Liver (tissue), 9 donors: Measurements from ENCODE around the gene BSN. TPM values are rescaled to one million over a fixed set of nuclear protein-coding genes. Genes with fewer than 3 reads are reported as not detected.

ENCODE experiments used
- DNase-seq: peaks from one replicate; pipeline ENCODE4 v3.0.0-alpha.2; 2017; ENCODE audit warnings: low spot score
- H3K27ac ChIP-seq, 2 donors: one replicate each; pipeline ENCODE4 v1.7.0; 2013; ENCODE audit warnings: inconsistent platforms in 2 of 2, low read length in 2 of 2, control low read depth in 1 of 2, low read depth in 1 of 2, mild to moderate bottlenecking in 1 of 2
- H3K27me3 ChIP-seq, 4 donors: one replicate each; pipeline versions ENCODE4 v1.6.1 to v1.7.0; 2013; ENCODE audit warnings: low read length in 3 of 4, inconsistent platforms in 1 of 4, mild to moderate bottlenecking in 1 of 4, moderate library complexity in 1 of 4; ENCODE audit not compliant: control insufficient read depth in 4 of 4, insufficient read depth in 4 of 4
- H3K36me3 ChIP-seq, 4 donors: one replicate each; pipeline versions ENCODE4 v1.6.1 to v1.7.0; 2013; ENCODE audit warnings: low read length in 3 of 4, mild to moderate bottlenecking in 3 of 4, low read depth in 1 of 4, moderate library complexity in 1 of 4; ENCODE audit not compliant: control insufficient read depth in 4 of 4, insufficient read depth in 3 of 4
- H3K4me1 ChIP-seq, 4 donors: one replicate each; pipeline versions ENCODE4 v1.6.1 to v1.7.0; 2013; ENCODE audit warnings: low read length in 3 of 4, mild to moderate bottlenecking in 3 of 4, moderate library complexity in 1 of 4; ENCODE audit not compliant: control insufficient read depth in 4 of 4, insufficient read depth in 4 of 4
- H3K4me3 ChIP-seq, 3 donors: one replicate each; pipeline versions ENCODE4 v1.6.1 to v1.7.0; 2013; ENCODE audit warnings: low read length in 3 of 3, control low read depth in 1 of 3, low read depth in 1 of 3, mild to moderate bottlenecking in 1 of 3
- H3K9ac ChIP-seq, 2 donors: one replicate each; pipeline ENCODE4 v1.7.0; 2013; ENCODE audit warnings: low read length in 2 of 2, mild to moderate bottlenecking in 2 of 2, moderate library complexity in 2 of 2, control low read depth in 1 of 2, low read depth in 1 of 2
- H3K9me3 ChIP-seq, 4 donors: one replicate each; pipeline versions ENCODE4 v1.6.1 to v1.7.0; 2013; ENCODE audit warnings: low read length in 3 of 4; ENCODE audit not compliant: control insufficient read depth in 4 of 4
- ATF3 ChIP-seq: IDR thresholded peaks from 2 replicates; pipeline ENCODE4 v1.6.1; 2016; ENCODE audit warnings: antibody characterized with exemption
- CTCF ChIP-seq: fragments of 150-350 bp; IDR thresholded peaks from 2 replicates; pipeline ENCODE4 v1.5.1; 2017; ENCODE audit warnings: improper control_type of control experiment, low read depth, low read length; ENCODE audit not compliant: missing input control
- EGR1 ChIP-seq, 2 donors: IDR thresholded peaks; 2 replicates each; pipeline ENCODE4 v1.6.1; 2016 to 2018; ENCODE audit warnings: antibody characterized with exemption in 2 of 2, low read depth in 2 of 2
- FOXA1 ChIP-seq: IDR thresholded peaks from 2 replicates; pipeline ENCODE4 v1.6.1; 2016; ENCODE audit warnings: antibody characterized with exemption
- FOXA2 ChIP-seq: IDR thresholded peaks from 2 replicates; pipeline ENCODE4 v1.6.1; 2016; ENCODE audit warnings: antibody characterized with exemption
- GABPA ChIP-seq, 2 donors: IDR thresholded peaks in 1 of 2; conservative IDR thresholded peaks in 1 of 2; 2 replicates each; pipeline ENCODE4 v1.6.1; 2016; ENCODE audit warnings: antibody characterized with exemption in 2 of 2, mild to moderate bottlenecking in 1 of 2, moderate library complexity in 1 of 2
- HNF4A ChIP-seq, 2 donors: conservative IDR thresholded peaks; 2 replicates each; pipeline ENCODE4 v1.6.1; 2016; ENCODE audit warnings: antibody characterized with exemption in 2 of 2, mild to moderate bottlenecking in 2 of 2
- HNF4G ChIP-seq: IDR thresholded peaks from 2 replicates; pipeline ENCODE4 v1.6.1; 2016; ENCODE audit warnings: antibody characterized with exemption
- JUND ChIP-seq, 2 donors: IDR thresholded peaks; 2 replicates each; pipeline ENCODE4 v1.6.1; 2016; ENCODE audit warnings: antibody characterized with exemption in 2 of 2
- MAX ChIP-seq: IDR thresholded peaks from 2 replicates; pipeline ENCODE4 v1.6.1; 2016; ENCODE audit warnings: antibody characterized with exemption
- NR2F2 ChIP-seq: IDR thresholded peaks from 2 replicates; pipeline ENCODE4 v1.6.1; 2016; ENCODE audit warnings: antibody characterized with exemption
- RAD21 ChIP-seq, 2 donors: IDR thresholded peaks; 2 replicates each; pipeline ENCODE4 v1.6.1; 2016; ENCODE audit warnings: antibody characterized with exemption in 2 of 2, mild to moderate bottlenecking in 2 of 2
- REST ChIP-seq: IDR thresholded peaks from 2 replicates; pipeline ENCODE4 v1.6.1; 2016; ENCODE audit warnings: antibody characterized with exemption, mild to moderate bottlenecking
- RXRA ChIP-seq, 2 donors: IDR thresholded peaks; 2 replicates each; pipeline ENCODE4 v1.6.1; 2017 to 2018; ENCODE audit warnings: antibody characterized with exemption in 2 of 2, mild to moderate bottlenecking in 1 of 2
- SP1 ChIP-seq: IDR thresholded peaks from 2 replicates; pipeline ENCODE4 v1.6.1; 2018; ENCODE audit warnings: antibody characterized with exemption, mild to moderate bottlenecking
- TAF1 ChIP-seq: conservative IDR thresholded peaks from 2 replicates; pipeline ENCODE4 v1.6.1; 2016; ENCODE audit warnings: antibody characterized with exemption, mild to moderate bottlenecking
- YY1 ChIP-seq: IDR thresholded peaks from 2 replicates; pipeline ENCODE4 v1.6.1; 2016; ENCODE audit warnings: antibody characterized with exemption, mild to moderate bottlenecking
- ZBTB33 ChIP-seq: IDR thresholded peaks from 2 replicates; pipeline ENCODE4 v1.6.1; 2016; ENCODE audit warnings: antibody characterized with exemption
- WGBS: extraction: QIAGEN DNeasy Blood & Tissue Kit; methylation state at CpG from one replicate; pipeline ENCODE4 v1.1.7; 2013; 5-methylcytosine and 5-hydroxymethylcytosine counted together
- polyA plus RNA-seq, 2 donors: library from polyadenylated mRNA; stranded (reverse) in 1 of 2; unstranded in 1 of 2; fragments of 200-250 nt in 1 of 2; fragments of >200 nt in 1 of 2; fragmentation: Nextera tagmentation in 1 of 2; extraction: Ambion mirVana in 1 of 2; gene quantifications; one replicate each; pipeline versions ENCODE4 v1.2.1 to v1.2.3, GENCODE V29; 2013 to 2015
- total RNA-seq, 2 donors: library from RNA; depleted of rRNA; stranded (reverse); fragments of >200 nt; gene quantifications; one replicate each; pipeline ENCODE4 v1.2.3, GENCODE V29; 2014
- donor health status: healthy.
- donor health status: healthy.
- donor health status: healthy.
- donor health status: healthy.
- donor health status: healthy.

BSN gene
- total and polyA plus RNA-seq, 4 donors = 0.32 to 0.67 (median 0.40) TPM

GRCh38 chr3:49607105-49607591 lies 52.9 kb downstream of the BSN start:
- WGBS = 76% methylated on average over 3 of the region's 3 CpGs
- Histone ChIP-seq H3K27me3 (no peaks in the 10 kb centered on the region), H3K4me3 (no peak overlapping the region), H3K27ac (no peak overlapping the region), H3K4me1 (no peaks in the 10 kb centered on the region), H3K36me3 (no peaks in the 10 kb centered on the region), H3K9me3 (no peaks in the 10 kb centered on the region), H3K9ac (no peak overlapping the region)
- TF ChIP-seq SP1 (no peak), MAX (no peak), RXRA (IDR thresholded peaks at IDR 0.05) (no peak), JUND (IDR thresholded peaks at IDR 0.05) (no peak), CTCF (no peak), HNF4G (no peak), ZBTB33 (no peak), ATF3 (no peak), TAF1 (no peak), RAD21 (IDR thresholded peaks at IDR 0.05) (no peak), GABPA (IDR thresholded peaks at IDR 0.05 in 1 of 2, conservative IDR thresholded peaks at IDR 0.05 in 1 of 2) (no peak), EGR1 (IDR thresholded peaks at IDR 0.05; ENCODE audit: low read depth in 2 of 2) (no peak), HNF4A (conservative IDR thresholded peaks at IDR 0.05) (no peak), REST (no peak), FOXA2 (no peak), NR2F2 (no peak), FOXA1 (no peak), YY1 (no peak)
- DNase-seq = no peak
